PFSK-1 (cell line): ENCODE data around the gene DSTYK.

ENCODE experiments used
- POLR2AphosphoS5 ChIP-seq: IDR thresholded peaks from 2 replicates; pipeline ENCODE4 v1.6.1; 2012; ENCODE audit warnings: low read depth, mild to moderate bottlenecking, control low read depth, low read length, moderate library complexity
- SIN3A ChIP-seq: IDR thresholded peaks from 2 replicates; pipeline ENCODE4 v1.6.1; 2012; ENCODE audit warnings: mild to moderate bottlenecking, low read length, moderate library complexity, borderline replicate concordance; ENCODE audit not compliant: insufficient read depth
- TAF1 ChIP-seq: IDR thresholded peaks from 2 replicates; pipeline ENCODE4 v1.6.1; 2012; ENCODE audit warnings: low read length, control low read depth, borderline replicate concordance; ENCODE audit not compliant: insufficient read depth
- TF ChIP-seq, protein P1 (sequence below), 2 experiments: IDR thresholded peaks; 2 replicates each; pipeline versions ENCODE4 v1.6.1 to v1.8.0; 2011 to 2012; ENCODE audit warnings: low read depth in 2 of 2, low read length in 2 of 2, control low read depth in 1 of 2, inconsistent platforms in 1 of 2, mild to moderate bottlenecking in 1 of 2, moderate library complexity in 1 of 2; ENCODE audit not compliant: insufficient read depth in 1 of 2

GRCh38 chr1:205248793-205249601 lies 37.5 kb upstream of the DSTYK start:
- TF ChIP-seq POLR2AphosphoS5 (no peak), TAF1 (no peak), SIN3A (0 out of 2 replicates have a peak, but pooled peaks have one; percentile 33)
- TF ChIP-seq, protein P1, sequence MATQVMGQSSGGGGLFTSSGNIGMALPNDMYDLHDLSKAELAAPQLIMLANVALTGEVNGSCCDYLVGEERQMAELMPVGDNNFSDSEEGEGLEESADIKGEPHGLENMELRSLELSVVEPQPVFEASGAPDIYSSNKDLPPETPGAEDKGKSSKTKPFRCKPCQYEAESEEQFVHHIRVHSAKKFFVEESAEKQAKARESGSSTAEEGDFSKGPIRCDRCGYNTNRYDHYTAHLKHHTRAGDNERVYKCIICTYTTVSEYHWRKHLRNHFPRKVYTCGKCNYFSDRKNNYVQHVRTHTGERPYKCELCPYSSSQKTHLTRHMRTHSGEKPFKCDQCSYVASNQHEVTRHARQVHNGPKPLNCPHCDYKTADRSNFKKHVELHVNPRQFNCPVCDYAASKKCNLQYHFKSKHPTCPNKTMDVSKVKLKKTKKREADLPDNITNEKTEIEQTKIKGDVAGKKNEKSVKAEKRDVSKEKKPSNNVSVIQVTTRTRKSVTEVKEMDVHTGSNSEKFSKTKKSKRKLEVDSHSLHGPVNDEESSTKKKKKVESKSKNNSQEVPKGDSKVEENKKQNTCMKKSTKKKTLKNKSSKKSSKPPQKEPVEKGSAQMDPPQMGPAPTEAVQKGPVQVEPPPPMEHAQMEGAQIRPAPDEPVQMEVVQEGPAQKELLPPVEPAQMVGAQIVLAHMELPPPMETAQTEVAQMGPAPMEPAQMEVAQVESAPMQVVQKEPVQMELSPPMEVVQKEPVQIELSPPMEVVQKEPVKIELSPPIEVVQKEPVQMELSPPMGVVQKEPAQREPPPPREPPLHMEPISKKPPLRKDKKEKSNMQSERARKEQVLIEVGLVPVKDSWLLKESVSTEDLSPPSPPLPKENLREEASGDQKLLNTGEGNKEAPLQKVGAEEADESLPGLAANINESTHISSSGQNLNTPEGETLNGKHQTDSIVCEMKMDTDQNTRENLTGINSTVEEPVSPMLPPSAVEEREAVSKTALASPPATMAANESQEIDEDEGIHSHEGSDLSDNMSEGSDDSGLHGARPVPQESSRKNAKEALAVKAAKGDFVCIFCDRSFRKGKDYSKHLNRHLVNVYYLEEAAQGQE (IDR thresholded peaks at IDR 0.05; ENCODE audit: insufficient read depth in 1 of 2, low read depth in 2 of 2, low read length in 2 of 2), result no peak
